Tibial nerve (tissue), 4 donors: ENCODE measurements around the gene MUCL3.
"Not testable (repeated sequence)": the region's sequence is repeated elsewhere in the genome, so short reads cannot be mapped to it uniquely, and the experiment has no call there.

ENCODE experiments used
- CTCF ChIP-seq, 5 experiments: fragments of 200-600 bp in 3 of 5; fragments of 450-650 bp in 2 of 5; sonication (generic) in 3 of 5; IDR thresholded peaks; one replicate each; pipeline ENCODE4 v1.5.1; 2016 to 2019; ENCODE audit warnings: antibody characterized with exemption in 5 of 5, mild to moderate bottlenecking in 3 of 5, moderate library complexity in 2 of 5
- EP300 ChIP-seq, 2 donors: sonication (generic); formaldehyde crosslinking; IDR thresholded peaks; one replicate each; pipeline ENCODE4 v1.6.1; 2017; ENCODE audit warnings: antibody characterized with exemption in 2 of 2, mild to moderate bottlenecking in 1 of 2
- POLR2A ChIP-seq, 2 donors: fragments of 450-650 bp; IDR thresholded peaks; one replicate each; pipeline ENCODE4 v1.6.1; 2017; ENCODE audit warnings: antibody characterized with exemption in 2 of 2, mild to moderate bottlenecking in 2 of 2, moderate library complexity in 2 of 2

GRCh38 chr6:30910473-30910872 is 30.3 kb upstream of the MUCL3 start:
- TF ChIP-seq POLR2A, CTCF, EP300 (IDR thresholded peaks at IDR 0.05): not testable (repeated sequence)
